Mesothelial cell of epicardium (in vitro differentiated cells): Measurements from ENCODE around the gene FAM107B. TPM values are rescaled to one million over a fixed set of nuclear protein-coding genes. Genes with fewer than 3 reads are reported as not detected.

Source experiments
- DNase-seq, 2 experiments: peaks; one replicate each; pipeline ENCODE4 v3.0.0; 2021; ENCODE audit warnings: low spot score in 2 of 2; ENCODE audit not compliant: unreplicated experiment in 2 of 2
- H3K27ac Mint-ChIP-seq: 2 replicates; pipeline ENCODE4 v1.8.0; 2021; ENCODE audit warnings: mixed read lengths
- H3K27me3 Mint-ChIP-seq: 2 replicates; pipeline ENCODE4 v1.8.0; 2021; ENCODE audit warnings: low read depth, mixed read lengths
- H3K36me3 Mint-ChIP-seq: 2 replicates; pipeline ENCODE4 v1.8.0; 2021; ENCODE audit warnings: mixed read lengths
- H3K4me1 Mint-ChIP-seq: 2 replicates; pipeline ENCODE4 v1.8.0; 2021; ENCODE audit warnings: mixed read lengths
- H3K4me3 Mint-ChIP-seq: 2 replicates; pipeline ENCODE4 v1.8.0; 2021; ENCODE audit warnings: mild to moderate bottlenecking, moderate library complexity, mixed read lengths
- H3K9me3 Mint-ChIP-seq: 2 replicates; pipeline ENCODE4 v1.8.0; 2021; ENCODE audit warnings: mixed read lengths
- total RNA-seq: library from RNA; stranded (reverse); gene quantifications from 3 replicates; pipeline ENCODE4 v1.2.1, GENCODE V29; 2021
- TF ChIP-seq, protein P1 (sequence below): fragments of 200-600 bp; sonication (generic); IDR thresholded peaks from one replicate; pipeline ENCODE4 v1.5.0; 2021; ENCODE audit warnings: antibody characterized with exemption; ENCODE audit not compliant: unreplicated experiment

Gene FAM107B
- total RNA-seq, 1 donor from 2014 or later: 23.5 TPM

DNA sequence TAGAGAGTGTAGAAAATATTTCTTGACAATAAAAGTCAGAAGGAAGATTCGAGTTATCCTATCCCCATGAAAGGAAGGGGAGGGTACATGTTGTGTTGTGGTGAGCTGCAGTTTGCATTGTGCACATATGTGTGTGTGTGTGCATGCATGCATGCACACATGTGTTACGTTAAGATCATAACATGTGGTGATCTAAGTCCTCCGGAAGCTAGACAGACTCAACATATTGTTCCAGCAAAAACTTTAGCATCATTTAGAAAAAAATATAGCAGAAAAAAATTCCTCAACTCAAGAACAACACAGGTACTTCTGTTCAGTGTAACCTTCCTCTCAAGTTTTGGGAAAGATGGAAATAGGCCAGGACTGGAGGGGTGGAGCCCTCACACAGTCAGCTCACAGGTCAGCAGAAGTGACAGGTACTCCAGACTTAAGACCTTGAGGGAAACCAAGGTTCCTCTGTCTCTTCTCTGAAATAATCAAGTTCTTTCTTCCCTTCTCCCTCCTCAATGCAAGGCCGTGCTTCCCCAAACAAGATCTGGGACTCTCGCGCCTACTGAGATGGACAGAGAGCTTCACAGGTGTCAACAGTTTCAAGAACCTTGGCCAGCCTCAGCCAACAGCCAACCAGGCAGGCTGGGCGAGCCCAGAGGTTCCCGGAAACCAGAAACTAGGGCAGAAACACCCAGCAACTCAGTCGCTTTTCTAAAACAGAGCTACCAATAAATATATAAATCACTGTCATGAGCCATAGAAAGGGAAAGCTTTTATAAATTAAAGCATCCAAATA is 205.2 kb downstream of the FAM107B start:
- H3K27ac Mint-ChIP-seq: no peak overlapping the region

GRCh38 chr10:14567421-14567820 is 207.3 kb downstream of the FAM107B start:
- Mint-ChIP-seq H3K36me3 (peaks cover 18% of the 10 kb centered on the region), H3K27ac (no peak overlapping the region), H3K27me3 (no peaks in the 10 kb centered on the region), H3K4me1 (peaks cover 2% of the 10 kb centered on the region), H3K4me3 (no peak overlapping the region), H3K9me3 (peaks cover 8% of the 10 kb centered on the region)
- no peak for DNase-seq
- TF ChIP-seq, protein P1, sequence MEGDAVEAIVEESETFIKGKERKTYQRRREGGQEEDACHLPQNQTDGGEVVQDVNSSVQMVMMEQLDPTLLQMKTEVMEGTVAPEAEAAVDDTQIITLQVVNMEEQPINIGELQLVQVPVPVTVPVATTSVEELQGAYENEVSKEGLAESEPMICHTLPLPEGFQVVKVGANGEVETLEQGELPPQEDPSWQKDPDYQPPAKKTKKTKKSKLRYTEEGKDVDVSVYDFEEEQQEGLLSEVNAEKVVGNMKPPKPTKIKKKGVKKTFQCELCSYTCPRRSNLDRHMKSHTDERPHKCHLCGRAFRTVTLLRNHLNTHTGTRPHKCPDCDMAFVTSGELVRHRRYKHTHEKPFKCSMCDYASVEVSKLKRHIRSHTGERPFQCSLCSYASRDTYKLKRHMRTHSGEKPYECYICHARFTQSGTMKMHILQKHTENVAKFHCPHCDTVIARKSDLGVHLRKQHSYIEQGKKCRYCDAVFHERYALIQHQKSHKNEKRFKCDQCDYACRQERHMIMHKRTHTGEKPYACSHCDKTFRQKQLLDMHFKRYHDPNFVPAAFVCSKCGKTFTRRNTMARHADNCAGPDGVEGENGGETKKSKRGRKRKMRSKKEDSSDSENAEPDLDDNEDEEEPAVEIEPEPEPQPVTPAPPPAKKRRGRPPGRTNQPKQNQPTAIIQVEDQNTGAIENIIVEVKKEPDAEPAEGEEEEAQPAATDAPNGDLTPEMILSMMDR: no peak

More for the DNA sequence above, 205.2 kb downstream of the FAM107B start:
- TF ChIP-seq, protein P1: no peak
- Mint-ChIP-seq H3K9me3 (peaks cover 8% of the 10 kb centered on the region), H3K4me1 (no peaks in the 10 kb centered on the region), H3K36me3 (peaks cover 18% of the 10 kb centered on the region), H3K27me3 (no peaks in the 10 kb centered on the region), H3K4me3 (no peak overlapping the region)
- no peak for DNase-seq

- no peak overlapping the region for H3K27ac Mint-ChIP-seq
- H3K4me1 Mint-ChIP-seq: peaks cover 2% of the 10 kb centered on the region
- peaks cover 18% of the 10 kb centered on the region for H3K36me3 Mint-ChIP-seq
- no peaks in the 10 kb centered on the region for H3K27me3 Mint-ChIP-seq
- no peak overlapping the region for H3K4me3 Mint-ChIP-seq
- no peak for DNase-seq
- peaks cover 8% of the 10 kb centered on the region for H3K9me3 Mint-ChIP-seq
- TF ChIP-seq, protein P1: no peak
Measured at GRCh38 chr10:14566498-14566897, 208.2 kb downstream of the FAM107B start.

GRCh38 chr10:14565199-14565598 is 209.5 kb downstream of the FAM107B start:
- Mint-ChIP-seq H3K27me3 (no peaks in the 10 kb centered on the region), H3K27ac (no peak overlapping the region), H3K4me3 (no peak overlapping the region), H3K9me3 (peaks cover 8% of the 10 kb centered on the region), H3K36me3 (peaks cover 18% of the 10 kb centered on the region), H3K4me1 (peaks cover 2% of the 10 kb centered on the region)
- no peak for DNase-seq
- TF ChIP-seq, protein P1: no peak

DNA sequence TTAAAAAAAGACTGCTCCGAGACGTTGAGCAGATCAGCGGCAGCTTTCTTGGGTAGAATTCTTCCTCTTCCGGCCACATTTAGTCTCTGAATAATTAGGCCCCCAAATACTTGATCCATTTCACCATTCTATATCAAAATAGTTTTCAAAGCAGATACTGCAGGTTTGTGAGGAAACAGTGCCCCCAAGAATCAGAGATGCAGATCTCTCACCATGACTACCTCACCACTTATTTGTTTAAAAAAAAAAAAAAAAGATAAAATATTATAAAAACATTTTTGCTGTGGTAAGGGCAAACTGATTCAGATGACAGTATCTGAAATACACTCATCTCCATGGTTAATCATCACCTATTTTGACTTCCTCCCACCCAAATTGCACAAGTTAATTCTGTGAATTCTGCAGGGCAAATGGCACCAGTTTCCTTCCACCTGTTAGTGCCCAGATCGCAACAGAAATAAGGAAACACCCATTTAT is 210.4 kb downstream of the FAM107B start:
- peaks cover 18% of the 10 kb centered on the region for H3K36me3 Mint-ChIP-seq
- H3K9me3 Mint-ChIP-seq: peaks cover 8% of the 10 kb centered on the region
- no peaks in the 10 kb centered on the region for H3K27me3 Mint-ChIP-seq
- TF ChIP-seq, protein P1: no peak
- H3K4me1 Mint-ChIP-seq: peaks cover 2% of the 10 kb centered on the region
- no peak for DNase-seq
- H3K4me3 Mint-ChIP-seq: no peak overlapping the region
- H3K27ac Mint-ChIP-seq: no peak overlapping the region
